Panc1 (cell line): ENCODE measurements around the gene SRGAP3.

Experiments
- SIN3A ChIP-seq: IDR thresholded peaks from 2 replicates; pipeline ENCODE4 v1.6.1; 2012; ENCODE audit warnings: low read depth, mild to moderate bottlenecking, low read length, moderate library complexity, borderline replicate concordance; ENCODE audit not compliant: insufficient read depth
- TF ChIP-seq, protein P1 (sequence below): fragments of 450-650 bp; IDR thresholded peaks from 2 replicates; pipeline ENCODE4 v1.5.1; 2017; ENCODE audit warnings: mild to moderate bottlenecking

DNA sequence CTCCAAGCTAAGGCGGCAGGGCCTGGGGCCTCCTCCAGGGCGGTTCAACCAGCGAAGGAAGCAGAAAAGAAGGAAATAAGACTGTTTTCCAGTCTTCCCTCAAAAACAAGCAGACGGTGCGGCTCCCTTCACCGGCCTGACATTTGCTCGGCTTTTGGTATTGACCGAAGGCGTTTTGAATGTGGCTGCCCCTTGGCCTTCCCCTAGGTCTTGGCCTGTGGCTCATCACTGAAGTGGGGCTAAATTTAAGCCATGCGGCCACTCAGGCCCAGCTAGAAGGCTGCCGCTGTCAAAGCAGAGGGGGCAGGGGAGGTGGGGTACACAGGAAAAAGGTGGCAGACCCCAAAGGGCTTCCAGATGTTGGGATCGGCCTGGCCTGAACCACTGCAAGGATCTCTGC is 86.2 kb downstream of the SRGAP3 start:
- TF ChIP-seq, protein P1, sequence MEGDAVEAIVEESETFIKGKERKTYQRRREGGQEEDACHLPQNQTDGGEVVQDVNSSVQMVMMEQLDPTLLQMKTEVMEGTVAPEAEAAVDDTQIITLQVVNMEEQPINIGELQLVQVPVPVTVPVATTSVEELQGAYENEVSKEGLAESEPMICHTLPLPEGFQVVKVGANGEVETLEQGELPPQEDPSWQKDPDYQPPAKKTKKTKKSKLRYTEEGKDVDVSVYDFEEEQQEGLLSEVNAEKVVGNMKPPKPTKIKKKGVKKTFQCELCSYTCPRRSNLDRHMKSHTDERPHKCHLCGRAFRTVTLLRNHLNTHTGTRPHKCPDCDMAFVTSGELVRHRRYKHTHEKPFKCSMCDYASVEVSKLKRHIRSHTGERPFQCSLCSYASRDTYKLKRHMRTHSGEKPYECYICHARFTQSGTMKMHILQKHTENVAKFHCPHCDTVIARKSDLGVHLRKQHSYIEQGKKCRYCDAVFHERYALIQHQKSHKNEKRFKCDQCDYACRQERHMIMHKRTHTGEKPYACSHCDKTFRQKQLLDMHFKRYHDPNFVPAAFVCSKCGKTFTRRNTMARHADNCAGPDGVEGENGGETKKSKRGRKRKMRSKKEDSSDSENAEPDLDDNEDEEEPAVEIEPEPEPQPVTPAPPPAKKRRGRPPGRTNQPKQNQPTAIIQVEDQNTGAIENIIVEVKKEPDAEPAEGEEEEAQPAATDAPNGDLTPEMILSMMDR, result no peak
- no peak for TF ChIP-seq SIN3A
